HG03280 (cell line): ENCODE measurements around the gene OLFM1.
"Not testable (repeated sequence)": the region's sequence is repeated elsewhere in the genome, so short reads cannot be mapped to it uniquely, and the experiment has no call there.

ENCODE experiments used
- ATAC-seq: cut with Tn5 transposase; IDR thresholded peaks from one replicate; pipeline ENCODE4 v1.9.1; 2021; ENCODE audit warnings: mild to moderate bottlenecking, moderate library complexity; ENCODE audit not compliant: unreplicated experiment

The OLFM1 gene

GRCh38 chr9:135148386-135148785 is 60.9 kb downstream of the OLFM1 start:
- no peak for ATAC-seq

- ATAC-seq: not testable (repeated sequence)
Measured at GRCh38 chr9:135149901-135150300, 62.4 kb downstream of the OLFM1 start.

- no peak for ATAC-seq
Measured at GRCh38 chr9:135150981-135151380, 63.5 kb downstream of the OLFM1 start.

GRCh38 chr9:135151757-135152613 is 64.5 kb downstream of the OLFM1 start:
- ATAC-seq: no peak

DNA sequence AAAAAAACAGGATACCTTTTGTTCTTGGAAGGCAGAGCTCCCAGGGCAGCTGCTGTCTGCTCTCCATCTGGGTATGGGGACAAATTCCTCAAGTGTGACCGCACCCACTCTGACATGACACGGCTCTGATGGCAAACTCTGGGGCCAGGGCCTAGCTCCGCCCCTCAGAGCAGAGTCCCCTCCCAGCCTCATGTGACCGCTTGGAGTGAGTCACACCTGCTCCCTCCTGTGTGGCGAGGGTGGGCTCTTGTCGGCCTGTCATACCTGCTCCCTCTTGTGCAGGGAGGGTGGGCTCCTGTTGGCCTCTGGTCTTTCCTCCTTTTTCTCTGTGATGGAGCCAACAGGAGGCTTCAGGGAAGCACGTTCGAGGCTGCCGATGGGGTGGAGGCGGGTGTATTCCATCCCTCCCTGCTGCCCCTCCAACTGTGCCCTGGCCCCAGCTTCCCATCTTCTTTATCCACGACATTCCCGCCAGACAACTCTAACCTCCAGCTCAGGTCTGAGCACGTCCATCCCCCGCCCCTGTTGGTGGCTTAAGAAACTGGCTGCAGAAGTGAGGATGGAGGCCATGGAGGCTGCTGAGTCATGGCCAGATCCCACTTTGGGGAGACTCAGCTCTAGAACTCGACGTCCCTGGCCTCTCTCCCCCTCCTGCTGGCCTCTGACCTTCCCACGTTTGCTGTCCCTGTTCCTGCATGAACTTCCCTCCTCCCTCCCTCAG is 65.3 kb downstream of the OLFM1 start:
- ATAC-seq: no peak

DNA sequence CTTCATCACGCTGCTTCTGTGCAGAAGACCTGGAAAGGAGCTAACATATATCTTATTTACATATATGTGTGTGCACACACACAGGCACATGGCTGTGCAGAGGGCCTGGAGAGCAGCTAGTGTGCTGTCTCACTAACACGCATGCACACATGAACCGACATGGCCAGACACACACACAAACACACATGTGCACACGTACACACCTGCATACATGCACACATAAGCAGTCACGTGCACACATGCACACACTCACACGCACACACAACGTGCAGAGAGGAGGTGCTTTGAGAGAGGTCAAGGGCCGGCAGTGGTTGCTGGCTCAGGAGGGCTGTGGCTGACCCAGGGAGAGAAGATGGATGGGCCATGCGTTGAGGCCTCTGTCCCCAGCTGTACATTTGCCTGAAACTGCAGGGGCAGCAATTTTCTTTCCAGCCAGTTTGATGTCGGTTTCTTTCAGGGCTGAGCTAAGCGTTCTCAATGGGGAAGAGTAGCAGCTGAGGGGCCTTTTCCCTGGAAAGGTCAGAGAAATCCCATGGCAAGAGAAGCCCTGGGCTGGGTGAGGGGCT is 66.7 kb downstream of the OLFM1 start:
- ATAC-seq: no peak

GRCh38 chr9:135155396-135155795 is 67.9 kb downstream of the OLFM1 start:
- ATAC-seq: no peak

DNA sequence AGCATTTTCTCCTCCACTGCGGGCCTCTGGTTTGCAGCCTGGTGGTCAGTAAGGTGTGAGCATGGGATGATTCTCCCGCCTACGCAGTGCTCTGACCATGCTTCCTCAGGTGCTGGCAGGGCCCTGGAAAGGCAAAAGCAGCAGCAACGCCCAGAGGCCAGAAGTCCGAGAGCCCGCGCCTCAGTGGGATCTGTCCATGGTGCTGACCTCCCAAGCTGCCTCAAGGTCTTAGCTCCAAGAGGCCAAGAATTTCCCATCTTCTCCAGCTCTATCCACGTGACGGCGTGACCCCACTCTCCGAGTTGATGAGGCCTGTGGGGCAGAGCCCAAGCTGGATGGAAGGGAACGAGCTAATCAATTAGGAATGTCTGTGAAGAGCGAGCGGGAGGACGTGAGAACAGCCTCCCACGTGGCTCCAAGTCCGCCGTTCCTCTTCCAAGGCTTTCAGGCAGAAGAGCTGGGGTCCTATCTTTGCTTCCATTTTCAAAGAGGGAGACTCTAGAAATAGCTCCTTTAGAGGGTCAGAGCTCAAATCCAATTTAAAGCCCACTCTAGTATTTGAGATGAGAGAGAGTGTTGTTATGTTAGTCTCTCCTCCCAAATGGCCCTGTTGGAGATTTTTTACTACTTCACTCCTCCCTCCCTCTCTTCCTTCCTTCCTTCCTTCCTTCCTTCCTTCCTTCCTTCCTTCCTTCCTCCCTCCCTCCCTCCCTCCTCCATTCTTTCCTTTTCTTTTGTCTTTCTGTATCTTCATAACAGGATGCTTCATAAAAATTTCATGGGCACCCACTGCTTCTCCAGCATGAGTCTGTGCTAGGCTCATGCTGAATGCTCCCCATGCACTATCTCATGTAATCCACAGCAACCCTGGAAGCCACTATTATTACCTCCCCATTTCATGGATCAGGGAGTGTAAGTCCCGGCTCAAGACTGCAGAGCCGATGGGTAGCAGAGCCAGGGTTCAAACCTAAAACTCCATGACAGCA is 69.3 kb downstream of the OLFM1 start:
- ATAC-seq: no peak

DNA sequence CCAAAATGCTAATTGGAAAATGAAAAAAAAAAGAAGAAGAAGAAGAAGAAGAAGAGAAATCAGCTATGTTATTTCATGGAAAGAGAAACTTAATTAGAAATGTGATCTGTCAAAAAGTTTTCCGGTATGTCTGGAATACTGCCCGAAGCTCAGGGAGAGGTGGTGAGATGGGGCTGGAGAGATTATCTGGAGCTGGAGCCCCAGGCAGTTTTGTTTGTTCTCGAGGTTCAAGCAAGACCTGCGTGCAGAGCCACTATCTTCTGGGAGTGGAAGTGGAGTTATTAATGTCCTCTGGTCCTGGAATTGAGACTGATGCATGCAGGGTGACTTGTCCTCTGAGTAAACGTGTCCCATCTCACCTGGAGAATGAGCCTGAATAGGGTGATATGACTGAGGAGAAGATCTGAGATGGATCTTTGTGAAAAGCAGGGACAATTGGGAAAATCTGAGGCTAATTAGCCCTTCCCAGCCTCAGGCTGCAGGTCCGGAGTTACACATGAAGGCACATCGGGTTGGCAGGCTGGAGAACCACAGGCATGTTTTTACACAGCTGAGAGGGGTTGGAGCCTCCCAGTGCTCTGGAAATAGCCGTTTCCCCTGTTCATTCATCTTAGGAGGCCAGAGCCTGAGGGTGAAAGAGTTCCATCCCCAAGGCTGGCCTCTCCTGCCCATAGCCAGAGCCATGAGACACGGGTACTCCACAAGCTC is 70.5 kb downstream of the OLFM1 start:
- ATAC-seq: no peak

- no peak for ATAC-seq
Measured at GRCh38 chr9:135158564-135158937, 71.1 kb downstream of the OLFM1 start.

DNA sequence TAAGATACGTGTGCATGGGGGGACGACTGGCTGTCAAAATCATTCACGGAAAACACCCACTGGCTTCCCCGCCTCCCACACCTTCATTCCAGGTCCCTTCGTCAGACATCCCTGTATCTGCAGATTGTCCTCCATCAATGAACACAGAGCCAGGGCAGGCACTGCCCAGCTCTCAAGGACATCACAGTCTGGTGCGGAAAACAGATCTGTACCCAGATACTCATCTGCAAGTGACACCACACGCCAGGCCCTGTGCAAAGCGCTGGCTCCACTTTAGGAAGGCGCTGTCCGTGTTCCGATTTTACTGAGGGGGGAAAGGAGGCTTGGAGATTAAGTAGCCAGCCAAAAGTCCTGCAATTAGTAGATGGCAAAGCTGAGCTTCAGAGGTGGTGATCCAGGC is 72.3 kb downstream of the OLFM1 start:
- no peak for ATAC-seq

- no peak for ATAC-seq
Measured at GRCh38 chr9:135160862-135161261, 73.4 kb downstream of the OLFM1 start.

DNA sequence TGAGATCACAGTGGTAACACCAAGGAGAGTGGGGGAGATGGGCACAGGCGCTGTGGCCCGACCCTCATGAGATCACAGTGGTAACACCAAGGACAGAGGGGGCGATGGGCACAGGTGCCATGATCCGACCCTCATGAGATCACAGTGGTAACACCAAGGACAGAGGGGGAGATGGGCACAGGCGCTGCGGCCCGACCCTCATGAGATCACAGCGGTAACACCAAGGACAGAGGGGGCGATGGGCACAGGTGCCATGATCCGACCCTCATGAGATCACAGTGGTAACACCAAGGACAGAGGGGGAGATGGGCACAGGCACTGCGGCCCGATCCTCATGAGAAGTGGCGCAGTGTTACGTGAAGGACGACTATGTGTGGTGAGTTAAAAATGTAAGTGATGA is 75.1 kb downstream of the OLFM1 start:
- ATAC-seq: not testable (repeated sequence)

- no peak for ATAC-seq
Measured at GRCh38 chr9:135163023-135163780, 75.7 kb downstream of the OLFM1 start.

DNA sequence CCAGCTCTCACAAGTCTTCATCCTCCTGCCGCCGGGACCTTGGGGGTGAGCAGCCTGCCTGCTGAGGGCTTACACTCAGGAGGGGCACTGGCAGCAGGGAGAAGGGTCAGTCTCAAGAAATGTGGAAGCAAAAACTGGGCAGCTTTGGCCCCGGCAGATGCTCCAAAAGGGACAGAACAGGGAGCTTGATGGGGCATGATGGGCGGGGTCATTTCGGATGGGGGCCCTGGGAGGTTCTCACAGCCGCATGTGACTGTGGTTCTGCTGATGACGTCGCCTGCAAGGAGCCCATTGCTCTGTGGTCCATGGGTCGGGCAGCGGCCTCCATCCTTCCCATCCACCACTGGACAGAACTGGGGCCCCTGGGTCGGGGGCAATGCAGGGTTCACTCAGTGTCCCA is 76.6 kb downstream of the OLFM1 start:
- ATAC-seq: no peak

DNA sequence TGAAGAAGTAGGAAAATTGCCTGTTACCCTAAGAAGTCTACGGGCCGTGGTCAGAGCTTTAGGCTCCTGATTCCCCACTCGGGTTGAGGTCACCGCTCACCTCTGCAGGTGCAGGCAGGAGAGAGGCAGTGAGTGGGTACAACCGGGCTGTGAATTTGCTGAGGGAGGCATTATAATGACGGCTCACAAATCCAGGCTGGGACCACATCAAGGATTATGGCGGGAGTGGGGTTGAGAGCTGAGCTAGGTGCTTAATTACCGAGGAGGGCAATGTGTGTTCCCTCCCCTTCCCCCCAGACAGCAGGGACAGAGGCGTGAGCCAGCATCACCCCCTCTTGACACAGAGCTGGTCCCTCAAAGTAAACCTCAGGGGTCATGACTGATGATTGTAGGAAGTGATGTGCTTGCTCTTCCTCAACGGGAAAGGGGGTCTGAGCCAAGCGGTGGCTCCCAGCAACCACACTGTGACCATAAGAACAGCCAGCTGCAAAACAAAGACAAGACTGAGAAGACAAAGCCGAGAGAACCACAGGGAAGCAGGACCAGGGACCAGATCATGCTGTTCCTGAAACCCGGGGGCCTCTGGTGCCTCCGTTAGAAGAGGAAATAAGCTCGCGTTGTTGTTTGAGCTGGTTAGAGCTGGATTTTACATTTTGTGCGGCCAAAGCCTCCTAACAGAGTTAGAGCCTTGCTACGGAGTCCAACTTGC is 77.7 kb downstream of the OLFM1 start:
- no peak for ATAC-seq

DNA sequence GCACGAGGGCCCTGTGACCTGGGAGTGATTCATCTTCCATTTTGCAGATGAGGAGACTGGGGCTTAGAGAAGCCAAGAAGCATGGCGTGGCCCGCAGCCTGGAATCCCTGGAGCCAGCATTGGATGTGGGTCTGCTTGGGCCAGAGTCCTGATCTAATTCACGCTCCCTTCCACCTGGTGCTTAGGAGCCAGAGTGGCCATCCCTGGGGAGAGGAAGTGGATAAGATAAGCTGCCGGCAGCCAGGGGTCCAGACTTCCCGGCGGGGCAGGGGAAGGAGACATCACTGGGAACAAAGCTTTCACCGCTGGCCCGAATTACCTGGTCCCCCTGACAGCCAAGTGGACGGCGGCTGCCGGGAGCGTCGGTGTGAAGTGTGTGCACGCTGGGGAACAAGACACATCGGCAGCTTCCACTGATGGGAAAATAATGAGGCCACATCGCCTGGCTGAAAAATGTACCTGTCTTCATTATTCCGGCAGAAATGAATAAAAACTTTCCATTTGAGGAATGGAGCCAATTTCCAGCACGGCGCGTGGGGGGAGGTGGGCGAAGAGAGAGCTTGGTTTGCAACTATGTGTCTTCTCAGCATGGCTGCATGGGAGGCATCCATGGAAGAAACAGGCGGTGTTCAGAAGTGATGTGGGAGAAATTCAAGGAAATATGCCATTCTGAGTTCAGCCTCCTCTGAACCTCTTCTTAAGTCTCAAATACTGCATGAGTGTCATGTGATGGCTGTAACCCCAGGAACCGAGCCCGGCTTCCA is 78.5 kb downstream of the OLFM1 start:
- no peak for ATAC-seq

DNA sequence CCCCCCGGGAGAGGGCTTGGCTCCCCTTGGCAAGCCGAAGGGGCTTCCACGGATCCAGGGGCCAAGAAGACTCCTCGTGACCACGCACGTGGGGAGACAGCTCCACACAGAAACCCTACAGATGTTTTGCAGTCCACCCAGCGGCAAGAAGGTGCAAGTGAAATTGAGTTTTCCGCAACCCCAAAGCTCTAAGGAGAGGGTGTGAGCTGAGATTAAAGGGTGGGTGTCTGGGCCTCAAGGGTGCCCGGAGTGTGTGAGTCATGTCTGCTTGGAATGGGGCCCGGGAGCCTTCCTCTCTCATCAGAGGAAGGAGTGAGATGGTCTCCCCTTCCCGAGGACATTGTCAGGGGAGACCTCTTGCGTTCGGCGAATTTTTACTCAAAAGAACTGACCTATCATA is 79.1 kb downstream of the OLFM1 start:
- ATAC-seq: no peak
